Measurements from ENCODE around the gene CTIF. TPM values are rescaled to one million over a fixed set of nuclear protein-coding genes. Genes with fewer than 3 reads are reported as not detected.

Gene CTIF
- total RNA-seq, 1 experiment from 2014 or later = 8.3 TPM

DNA sequence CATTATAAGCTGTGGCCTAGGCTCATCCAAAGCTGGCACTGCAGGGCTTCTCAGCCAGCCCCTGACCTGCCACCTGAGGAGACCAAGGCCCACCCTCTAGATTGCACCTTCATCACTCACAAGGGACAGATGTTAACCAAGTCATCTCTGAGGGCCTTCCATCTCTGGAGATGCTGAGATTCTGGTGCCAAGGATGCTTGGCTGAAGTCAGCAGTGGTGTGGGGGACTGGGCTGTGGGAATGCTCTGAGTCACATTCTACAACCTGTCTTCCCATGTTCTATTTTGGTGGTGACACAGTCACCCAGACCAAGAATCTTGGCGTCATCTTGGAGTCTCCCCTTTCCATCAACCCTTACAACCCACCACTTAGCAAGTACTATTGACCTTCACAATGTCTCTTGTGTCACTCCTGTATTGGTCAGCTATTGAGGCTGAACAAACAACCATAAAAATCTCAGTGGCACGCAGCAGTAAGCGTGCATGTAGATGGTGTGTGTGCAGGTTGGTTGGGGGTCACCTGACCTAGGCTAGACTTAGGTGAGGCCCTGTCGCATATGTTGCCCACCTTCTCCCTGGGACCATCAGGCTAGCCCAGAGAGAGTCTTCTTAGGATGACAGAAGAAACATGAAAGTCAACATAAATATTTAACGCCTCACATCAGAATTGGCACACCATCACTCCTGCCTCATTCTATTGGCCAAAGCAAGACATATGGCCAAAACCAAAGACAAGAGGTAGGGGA is 276.9 kb downstream of the CTIF start:
- no peak for DNase-seq (ENCODE audit: low spot score)

DNA sequence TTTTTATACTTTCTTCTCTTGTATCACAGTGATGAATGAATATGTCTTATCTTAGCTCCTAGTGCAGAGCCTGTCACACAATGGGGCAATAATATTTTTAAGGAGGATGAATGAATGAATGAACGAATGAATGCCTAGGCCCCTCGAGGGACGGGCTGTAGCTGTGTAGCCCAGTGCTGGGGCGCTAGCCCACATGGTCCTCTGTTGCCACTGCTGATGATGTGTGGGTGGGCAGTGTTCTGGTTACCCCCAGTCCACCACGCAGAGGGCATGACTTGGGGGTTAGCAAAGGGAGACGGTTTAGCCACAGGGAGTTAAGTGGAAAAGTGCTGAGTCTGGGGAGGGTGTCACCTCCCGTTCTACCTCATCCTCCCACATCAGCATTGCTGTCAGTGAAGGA is 277.7 kb downstream of the CTIF start:
- DNase-seq (ENCODE audit: low spot score) = no peak

DNA sequence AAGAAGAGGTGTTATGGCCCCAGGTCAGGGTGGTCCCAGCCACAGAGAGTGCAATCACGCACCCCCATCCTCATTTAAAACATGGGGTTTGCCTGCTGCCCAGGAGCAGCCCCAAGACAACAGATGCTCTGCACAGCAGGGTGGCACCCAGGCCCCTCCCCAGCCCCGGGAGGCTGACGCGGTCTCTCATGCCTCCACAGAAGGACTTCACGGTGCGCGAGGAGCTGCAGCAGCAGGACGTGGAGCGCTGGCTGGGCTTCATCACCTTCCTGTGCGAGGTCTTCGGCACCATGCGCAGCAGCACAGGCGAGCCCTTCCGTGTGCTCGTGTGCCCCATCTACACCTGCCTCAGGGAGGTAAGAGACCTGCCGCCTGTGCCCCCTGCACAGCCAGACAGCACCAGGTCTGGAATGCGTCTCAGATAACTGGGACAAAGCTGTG is 278.2 kb downstream of the CTIF start:
- no peak for DNase-seq (ENCODE audit: low spot score)

DNA sequence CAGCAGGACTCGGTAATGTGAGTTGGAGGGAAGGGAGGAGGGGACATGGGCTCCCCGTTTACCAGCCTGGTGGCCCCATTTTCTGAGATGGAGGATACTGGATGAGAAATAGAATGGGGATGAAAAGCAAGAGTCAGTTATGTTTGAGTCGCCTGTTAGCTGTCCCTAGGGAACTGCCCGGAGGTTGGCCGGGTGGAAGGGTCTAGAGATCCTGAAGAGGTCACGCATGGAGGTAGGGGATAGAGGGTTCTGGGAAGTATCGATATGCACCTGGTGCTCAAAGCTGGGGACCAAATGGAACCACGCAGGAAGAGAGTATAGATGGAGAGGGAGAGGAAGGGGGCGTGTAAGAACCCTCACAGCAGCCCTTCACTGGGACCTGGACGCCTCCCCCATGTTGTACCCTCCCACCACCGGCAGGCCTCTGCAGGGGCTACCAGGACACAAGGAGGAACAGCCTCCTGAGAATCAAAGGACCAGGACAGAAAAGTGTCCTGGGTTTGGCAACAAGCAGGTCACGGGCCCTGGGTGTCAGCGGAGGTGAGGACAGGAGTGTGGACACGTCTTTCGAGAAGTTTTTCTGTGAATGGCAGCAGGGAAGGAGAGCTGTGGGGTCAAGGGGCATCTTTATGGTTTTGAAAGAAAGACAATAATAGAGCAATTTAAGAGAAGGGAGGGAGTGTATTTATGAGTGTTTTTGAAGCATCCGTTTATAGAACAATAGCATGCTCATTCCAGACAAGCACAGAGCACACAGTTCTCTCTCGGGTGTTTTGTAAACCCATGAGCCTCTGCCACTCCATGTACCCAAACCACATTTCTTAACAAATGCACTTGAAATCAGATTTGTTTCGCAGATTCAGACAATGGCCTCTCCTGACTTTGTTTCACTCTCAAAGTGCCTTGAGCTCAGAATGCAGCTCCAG is 279.8 kb downstream of the CTIF start:
- DNase-seq (ENCODE audit: low spot score) = no peak

DNA sequence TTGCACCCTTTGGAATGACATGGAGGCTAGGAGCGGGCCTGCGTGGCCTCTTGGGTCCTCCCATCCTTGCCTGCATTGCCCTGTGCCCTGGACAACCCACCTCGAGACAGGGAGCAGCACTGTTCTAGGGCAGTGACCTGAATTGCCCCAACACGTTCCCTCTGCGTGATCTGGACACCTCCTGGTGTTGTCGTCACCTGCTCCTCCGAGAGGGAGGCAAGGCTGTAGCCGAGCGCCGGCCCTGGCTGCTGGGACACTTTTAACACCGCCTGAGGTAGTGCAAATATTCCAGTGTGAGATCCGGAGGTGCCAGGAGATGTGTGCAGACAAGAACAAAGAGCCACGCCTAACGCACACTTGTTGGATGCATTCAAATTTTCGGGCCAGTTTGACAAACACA is 280.4 kb downstream of the CTIF start:
- DNase-seq (ENCODE audit: low spot score) = no peak

DNA sequence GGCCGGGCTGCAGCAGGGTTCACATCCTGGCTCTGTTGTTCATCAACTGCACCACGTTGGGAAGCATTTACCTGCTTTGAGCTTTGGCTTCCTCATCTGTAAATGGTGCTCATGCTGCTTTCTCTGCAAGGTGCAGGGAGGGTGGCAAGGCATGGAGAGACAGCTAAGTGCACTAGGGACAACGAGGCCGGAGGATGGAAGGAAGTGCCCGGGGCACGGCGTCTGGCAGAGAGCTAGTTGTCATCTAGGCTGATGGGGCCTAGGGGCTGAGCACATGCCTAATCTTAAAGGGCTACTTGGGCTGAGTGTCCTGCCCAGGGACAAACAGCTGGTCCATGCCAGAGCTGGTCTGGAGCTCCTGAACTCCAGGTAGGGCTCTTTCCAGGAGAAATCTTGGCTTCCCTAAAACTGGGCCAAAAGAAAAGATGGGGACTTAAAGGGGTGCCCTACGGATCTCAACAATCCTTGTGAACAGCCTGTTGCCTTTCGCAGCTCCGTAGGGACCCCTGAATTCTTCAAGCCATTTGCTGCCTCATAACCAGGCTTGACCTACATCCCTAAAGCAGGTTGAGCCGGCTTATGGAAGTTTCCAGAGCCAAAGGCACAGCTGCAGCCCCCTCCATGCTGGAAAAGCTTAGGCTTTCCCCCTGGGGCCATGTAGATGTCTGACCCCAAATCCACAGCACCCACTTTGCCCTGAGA is 281.1 kb downstream of the CTIF start:
- no peak for DNase-seq (ENCODE audit: low spot score)

DNA sequence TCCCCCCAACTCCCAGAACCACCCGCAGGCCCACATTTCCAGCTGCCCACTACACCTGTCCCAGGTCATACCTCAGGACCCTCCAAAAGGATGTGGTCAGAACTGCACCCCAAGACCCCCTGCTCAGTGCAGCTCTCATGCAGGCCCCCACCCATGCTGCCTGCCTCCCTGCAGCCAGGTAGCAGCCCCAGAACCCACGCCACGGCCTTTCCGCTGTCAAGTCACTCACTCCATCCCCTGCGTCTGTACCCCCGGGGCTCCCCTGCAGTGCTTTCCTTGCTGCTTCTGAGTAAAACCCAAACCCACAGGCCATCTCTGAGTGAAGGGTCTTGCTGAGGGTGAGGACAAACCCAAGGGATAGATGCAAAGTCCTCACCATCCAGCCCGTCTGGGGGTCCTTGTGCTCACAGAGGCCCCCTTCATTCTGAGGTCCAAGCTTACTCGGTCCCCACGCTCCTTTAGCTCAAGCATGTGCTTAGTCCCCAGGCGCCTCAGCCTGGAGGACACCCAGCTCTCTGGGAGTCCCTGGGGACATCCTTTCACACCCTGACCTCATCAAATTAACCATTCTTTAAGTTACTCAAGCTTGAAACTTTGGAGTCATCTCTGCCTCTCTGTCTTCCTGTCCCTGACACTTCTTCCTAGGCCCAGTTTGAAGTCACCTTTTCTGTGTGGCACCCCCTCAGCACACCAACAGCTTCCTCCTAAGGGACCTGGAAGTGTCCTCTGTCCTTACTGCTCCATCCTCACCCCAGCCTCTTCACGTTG is 281.8 kb downstream of the CTIF start:
- DNase-seq (ENCODE audit: low spot score) = no peak

DNA sequence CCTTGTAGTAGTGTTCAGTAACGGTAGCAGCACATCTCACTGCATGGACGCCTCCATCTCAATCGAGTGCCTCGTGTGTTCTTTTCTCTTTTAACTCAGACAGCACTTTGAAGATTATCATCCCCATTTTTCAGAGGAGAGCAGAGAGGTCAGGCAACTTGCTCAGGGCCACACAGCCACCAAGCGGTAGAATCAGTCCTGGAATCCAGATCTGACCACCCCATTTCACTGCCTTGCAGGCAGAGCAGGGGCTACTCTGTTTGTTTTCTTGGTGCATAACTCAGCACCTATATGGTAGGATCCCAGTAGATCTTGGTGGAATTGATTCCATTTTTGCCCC is 282.4 kb downstream of the CTIF start:
- DNase-seq (ENCODE audit: low spot score) = no peak

DNA sequence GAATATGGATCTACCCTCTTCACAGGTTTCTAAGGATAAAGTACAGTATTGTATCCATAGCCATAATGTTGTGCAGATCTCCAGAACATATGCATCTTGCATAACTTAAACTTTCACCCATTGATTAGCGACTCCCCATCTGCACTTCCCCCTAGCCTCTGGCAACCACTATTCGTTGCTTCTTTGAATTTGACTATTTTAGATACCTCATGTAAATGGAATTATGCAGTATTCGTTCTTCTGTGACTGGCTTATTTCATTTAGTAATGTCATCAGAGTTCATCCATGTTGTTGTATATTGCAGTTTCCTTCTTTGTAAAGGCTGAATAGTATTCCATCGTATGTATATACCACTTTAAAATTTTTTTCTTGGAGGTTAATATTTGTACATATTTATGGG is 283.0 kb downstream of the CTIF start:
- DNase-seq (ENCODE audit: low spot score) = no peak

DNA sequence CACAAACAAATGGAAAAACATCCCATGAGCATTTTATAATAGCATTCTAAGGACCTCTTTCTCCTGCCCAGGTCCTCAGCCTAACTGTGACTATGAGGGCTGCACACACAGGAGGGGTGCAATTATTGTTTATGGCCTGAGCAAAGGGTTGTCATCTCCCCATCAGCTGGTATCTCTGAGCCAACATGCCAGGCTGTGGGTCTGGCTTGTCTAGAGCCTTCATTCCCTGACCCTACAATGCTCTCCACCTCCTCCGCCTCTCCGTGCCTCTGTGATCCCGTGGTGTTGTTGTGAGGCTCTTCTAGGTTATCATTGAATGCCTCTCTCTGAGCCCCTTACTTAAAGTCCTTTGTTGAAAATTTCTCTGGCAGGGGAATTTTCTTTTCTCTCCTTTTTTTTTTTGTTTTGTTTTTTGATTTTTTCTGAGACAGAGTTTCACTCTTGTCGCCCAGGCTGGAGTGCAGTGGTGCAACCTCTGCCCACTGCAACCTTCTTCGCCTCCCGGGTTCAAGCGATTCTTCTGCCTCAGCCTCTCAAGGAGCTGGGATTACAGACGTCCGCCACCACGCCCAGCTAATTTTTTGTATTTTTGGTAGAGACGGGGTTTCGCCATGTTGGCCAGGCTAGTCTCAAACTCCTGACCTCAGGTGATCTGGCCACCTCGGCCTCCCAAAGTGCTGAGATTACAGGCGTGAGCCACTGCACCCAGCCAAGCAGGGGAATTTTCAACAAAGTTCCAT is 285.6 kb downstream of the CTIF start:
- DNase-seq (ENCODE audit: low spot score) = no peak

DNA sequence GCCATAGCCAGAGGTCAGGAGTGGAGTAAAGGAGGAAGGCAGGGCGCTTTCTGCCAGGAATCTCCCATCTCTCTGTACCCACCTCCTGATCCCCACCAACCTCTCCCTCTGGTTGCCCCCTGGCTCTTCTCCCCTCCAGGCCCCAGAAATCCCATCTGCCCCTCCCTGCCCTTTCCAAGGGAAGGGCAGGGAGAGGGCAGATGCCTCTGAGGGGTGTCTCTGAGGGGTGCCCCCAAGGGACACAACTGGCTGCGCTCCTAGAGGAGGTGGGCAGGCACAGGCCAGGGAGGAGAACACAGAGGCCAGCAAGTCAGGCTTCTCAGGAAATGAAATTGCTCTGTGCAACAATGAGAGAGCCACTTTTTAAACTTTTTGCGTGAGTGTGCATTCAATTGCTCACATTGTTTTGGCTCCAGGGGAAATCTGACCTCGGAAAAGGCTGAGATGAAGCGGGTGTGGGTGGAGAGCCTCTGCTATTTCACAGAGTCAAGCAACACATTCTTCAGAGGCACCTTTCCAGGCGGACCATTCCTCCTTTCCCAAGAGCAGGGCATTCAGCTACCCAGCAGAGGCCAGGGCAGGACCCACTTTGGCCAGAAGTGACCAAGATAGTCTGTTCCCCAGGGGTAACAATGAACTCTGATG is 286.4 kb downstream of the CTIF start:
- no peak for DNase-seq (ENCODE audit: low spot score)

DNA sequence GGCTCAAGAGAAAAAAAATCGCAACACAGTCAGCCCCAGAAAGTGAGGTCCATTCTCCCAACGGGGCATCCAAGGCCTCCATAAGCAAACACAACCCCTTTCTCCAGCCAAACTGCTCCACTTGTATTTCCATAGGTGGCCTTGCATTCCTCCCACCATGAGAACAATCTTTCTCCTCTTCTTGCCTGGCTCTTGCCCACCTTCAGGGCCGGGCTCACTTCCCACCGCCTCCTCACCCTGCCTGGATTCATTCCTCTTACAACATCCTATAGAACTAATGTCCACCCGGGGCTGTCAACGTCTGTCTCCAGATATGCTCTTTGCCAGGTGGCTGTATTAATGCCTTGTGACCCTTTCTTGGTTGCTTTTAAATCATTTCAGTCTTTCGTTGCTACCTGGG is 287.4 kb downstream of the CTIF start:
- no peak for DNase-seq (ENCODE audit: low spot score)

DNA sequence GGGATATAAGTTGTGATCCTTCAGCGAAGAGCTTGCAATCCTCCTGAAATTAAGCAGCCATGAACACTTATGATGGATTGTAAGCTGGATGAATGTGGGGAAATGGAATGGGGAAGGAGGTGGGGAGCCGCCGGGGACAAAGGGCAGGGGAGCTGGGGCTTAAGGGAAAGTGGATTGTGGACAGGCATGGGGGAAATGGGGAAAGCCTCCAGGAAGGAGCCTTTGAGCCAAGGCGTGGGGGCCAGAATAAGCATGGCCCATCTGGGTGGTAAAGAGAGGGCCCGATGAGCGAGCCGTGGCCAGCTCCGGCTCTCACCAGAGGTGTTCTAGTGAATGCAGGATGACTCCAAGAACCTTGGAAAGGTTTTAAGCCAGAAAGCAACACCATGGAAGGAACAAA is 288.0 kb downstream of the CTIF start:
- no peak for DNase-seq (ENCODE audit: low spot score)

DNA sequence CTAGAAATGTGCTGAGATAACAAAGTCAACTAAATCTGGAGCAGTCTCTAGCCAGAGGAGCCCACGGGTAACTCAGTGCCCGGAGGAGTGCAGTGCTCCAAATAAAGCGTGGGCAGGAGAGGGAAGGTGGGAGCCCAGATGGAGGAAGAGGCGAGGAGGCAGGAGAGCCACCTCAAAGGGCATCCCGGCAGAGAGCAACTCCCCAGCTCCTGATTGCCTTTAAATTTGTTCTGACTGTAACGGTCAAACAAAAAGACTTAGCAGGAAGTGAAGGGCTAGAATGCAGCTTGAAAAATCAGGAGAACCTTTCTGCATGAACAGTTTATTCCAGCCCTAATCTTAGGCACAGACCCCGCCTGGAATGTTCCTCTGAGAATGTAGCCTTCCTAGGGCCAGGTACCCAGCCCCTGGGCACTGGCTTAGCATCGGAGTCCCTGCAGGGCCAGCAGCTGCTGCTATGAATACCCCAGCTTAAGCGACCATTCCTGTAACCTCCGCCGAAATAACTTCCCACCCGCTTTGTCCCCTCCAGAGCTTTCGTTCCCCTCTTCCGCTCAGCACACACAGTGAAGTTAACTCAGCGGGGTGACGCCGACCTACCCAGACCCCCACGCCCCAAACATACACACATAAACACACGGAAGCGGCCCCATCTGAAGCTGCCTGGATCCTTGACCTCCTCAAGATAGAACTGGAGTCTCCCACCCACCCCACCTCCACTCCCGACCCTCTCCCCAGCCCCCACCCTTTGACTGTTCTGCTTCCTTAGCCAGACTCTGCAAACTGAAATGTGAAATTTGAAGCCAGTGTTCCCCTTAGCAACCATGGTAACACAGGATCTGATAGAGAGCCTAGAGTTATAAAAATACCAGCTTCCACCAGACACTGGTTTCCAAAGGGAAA is 288.7 kb downstream of the CTIF start:
- DNase-seq (ENCODE audit: low spot score) = no peak

DNA sequence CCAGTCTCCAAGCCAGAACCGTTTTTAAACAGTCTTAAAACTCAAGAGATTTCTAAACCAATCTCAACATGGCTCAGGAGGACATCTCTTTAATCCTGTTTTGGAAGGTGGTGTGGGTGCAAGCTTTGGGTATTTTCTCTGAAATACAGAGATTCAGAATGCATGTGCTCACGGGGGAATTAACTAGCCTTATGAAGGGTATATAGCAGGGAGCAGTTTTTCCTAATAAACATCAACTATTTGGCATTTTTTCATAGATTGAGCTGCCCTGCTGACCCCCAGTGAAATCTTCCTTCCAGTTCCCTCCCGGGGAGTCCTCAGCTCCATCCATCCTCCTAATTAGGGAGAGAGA is 289.3 kb downstream of the CTIF start:
- DNase-seq (ENCODE audit: low spot score) = no peak

DNA sequence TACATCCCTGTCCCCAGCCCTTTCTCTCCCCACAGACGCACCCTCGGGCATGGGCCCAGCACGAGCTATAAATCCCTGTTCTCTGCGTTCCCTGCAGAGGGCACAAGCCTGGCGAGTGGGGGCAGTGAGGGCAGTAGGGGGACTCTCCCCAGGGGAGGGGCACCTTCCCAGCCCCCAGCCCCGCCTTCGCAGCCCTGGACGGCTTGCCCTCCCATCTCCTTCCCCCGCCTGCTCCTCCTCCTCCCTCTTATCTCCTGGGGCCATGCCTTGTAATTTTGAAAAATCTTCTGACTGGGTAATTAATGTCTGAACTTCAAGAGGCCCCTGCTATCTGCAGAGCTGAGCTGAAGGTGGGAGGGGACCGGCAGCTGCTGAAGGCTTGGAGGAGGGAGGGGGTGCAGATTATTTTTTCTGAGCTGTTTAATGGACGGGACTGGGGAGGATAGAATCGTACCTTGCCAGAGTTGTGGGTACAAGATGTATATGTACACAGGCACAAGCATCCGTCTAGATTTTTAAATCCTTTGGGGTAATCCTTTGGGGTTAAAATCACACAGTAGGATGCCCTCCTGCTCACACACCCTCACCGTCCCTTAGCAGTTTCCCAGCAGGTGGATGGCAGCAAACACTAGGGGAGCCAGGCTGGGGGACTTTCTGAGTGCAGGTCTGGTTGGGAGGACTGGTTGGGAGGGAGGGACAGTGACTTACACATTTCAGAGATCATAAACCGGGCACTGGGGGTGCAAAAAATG is 290.0 kb downstream of the CTIF start:
- DNase-seq (ENCODE audit: low spot score) = no peak

DNA sequence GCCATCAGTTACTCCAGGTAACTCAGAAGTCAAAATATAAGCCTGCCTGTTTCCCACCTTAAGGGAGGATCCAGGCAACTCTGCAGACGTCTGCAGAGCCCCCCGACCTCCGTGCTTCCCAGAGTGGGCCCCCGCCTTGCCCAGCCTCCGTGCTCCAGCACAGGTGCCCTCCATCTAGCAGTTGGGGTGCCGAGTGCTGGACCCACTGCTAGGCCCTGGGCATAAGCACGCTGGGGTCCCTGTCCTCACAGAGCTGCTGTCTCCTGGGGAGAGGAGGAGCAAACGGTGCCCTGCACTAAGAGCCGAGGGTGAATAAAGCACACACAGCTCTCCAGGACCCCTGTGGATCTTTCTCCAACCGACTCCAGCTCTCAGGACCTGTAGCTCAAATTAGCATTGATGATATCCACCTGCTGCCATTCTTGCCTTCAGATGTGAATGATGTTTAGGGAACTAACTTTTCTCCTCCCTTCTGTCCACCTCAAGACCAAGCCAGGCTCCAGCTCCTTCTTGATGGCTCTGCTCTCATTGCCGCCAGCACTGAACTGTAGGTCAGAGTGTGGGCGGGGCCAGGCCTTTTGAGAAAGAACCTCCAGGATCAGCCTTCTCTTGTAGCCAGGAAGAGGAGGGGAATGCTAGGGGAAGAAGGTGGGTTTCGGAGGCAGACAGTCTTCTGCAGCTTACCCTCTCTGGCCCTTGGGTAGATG is 290.8 kb downstream of the CTIF start:
- no peak for DNase-seq (ENCODE audit: low spot score)

All from HT-29 (cell line).